Activated CD4-positive, alpha-beta T cell treated with anti-CD3 and anti-CD28 coated beads, Interleukin-2, Interleukin-6, amounts not matched to agents 100 ng/mL and 50 ng/mL, durations not matched to agents 16 hours and 8 hours (primary cell): ENCODE results near the gene AMER1.
"Not testable (repeated sequence)": the region's sequence is repeated elsewhere in the genome, so short reads cannot be mapped to it uniquely, and the experiment has no call there.

Source experiments
- DNase-seq: peaks from one replicate; pipeline ENCODE4 v3.0.0-alpha.2; 2020

AMER1 gene

DNA sequence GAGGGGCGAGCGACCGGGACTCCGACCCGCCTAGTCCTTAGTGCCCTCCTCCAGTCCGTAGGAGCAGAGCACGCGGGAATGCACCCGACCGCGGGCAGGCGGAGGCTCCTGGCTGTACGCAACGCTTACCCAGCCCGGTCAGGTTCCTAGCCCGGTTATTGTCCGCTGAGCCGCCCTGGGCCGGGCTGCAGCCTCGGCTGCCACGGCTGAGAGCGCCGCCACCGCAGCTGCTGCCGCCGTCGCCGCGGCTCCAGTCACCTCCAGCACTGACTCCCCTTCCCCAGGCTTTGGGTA is at the start of gene AMER1:
TSS of gene AMER1 (minus strand) at position 268 of the 294 bp plus-strand sequence. CDS start 12,422 bp downstream, outside the sequence.
- DNase-seq, result no peak

DNA sequence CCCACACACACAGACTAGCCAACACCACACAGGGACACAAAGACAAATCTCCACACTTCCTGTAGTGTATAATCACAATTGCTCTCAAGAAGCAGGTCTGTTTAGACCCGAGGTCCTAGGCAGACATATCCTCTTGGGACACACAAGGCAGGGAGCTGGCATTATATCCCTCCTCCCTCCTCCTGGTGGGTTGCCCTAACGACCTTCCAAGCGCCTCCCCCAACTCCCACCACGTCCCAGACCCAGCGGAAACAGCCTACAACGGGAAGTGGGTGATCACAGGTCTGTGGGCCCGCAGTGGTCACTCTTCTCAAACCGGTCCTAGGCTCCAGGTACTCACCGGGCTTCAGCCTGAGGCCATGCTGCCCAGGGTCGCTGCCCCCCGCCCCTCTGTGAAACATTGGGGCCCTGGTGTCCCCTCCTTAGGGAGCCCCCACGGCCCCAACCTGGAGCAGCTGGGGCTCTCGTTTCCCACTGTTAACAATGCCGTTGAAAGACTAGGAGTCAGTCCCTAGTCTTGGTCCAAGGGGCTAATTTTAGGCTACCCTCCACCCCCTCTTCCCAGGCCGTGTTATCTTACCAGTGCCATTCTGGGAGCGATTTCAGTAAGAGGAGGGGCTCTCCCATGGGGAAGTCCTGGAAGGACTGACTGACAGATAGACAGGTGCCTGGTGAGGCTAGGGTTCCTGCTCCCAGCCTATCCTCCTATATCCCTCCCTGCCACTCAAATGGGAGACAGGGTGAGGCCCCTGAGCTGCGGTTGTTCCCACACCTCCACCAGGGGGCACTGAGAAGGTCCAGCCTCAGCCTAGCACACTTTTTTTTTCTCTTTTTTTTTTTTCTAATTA is 24.8 kb upstream of the AMER1 start, which contains the start of gene ASB12:
TSS of gene ASB12 (minus strand) at position 485 of the 848 bp plus-strand sequence. CDS start 4,957 bp downstream, outside the sequence.
- DNase-seq, result no peak

DNA sequence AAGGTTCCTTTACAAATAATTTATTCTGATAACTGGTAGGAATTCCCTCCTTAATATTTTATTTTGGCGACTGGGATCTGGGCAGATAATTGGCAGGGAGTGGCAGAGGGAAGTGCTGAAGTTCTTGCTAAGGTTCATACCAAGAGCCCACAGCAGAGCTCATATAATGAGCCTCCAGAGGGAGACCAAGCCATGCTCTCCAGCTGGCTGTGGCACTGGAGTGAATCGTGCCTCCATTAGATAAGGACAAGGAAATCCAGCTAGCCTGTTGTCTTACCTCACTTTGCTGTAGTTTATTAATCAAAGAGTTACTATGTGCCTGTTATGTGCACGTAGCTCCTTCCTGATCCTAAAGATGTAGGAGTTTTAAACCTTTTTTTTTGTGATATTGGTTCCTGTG is 23.6 kb upstream of the AMER1 start:
- DNase-seq, result no peak

DNA sequence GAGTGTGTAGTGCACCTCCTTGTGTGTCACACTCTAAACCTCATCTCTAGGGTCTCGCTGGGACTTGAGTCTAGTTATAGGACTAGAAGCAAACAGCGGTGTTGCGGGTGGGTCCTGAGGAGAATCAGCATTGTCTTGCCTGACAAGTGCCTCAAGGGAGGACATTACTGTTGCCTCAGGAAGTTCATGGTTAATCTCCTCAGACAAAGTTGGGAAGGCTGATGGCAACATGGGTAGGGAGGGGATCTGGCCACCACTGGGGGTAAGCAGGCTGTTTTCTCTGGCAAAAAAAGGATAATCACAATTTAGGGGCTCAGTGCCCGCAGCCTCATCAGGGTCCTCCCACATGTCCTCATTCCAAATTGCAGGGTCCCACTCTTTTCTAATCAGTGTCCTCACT is 12.5 kb upstream of the AMER1 start:
- DNase-seq, result no peak

DNA sequence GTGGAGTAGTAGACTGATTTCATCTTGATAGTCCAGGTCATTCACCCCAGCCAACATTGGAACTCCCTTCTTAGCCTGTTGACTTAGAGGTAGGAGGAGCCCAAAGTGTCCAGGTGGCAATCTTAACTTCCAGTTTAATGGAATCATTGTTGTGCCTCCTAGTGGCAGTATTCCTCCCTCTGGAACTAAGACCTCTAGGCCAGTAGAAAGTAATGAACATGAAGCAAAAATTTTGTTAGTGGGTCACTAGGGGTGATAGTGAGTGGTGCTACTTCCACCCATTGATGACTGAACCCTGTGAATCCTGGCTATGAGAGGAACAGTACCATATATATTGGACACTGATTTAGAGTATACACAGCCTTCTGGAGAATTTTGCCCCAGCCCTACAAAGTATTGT is 8.5 kb upstream of the AMER1 start:
- DNase-seq, result not testable (repeated sequence)

DNA sequence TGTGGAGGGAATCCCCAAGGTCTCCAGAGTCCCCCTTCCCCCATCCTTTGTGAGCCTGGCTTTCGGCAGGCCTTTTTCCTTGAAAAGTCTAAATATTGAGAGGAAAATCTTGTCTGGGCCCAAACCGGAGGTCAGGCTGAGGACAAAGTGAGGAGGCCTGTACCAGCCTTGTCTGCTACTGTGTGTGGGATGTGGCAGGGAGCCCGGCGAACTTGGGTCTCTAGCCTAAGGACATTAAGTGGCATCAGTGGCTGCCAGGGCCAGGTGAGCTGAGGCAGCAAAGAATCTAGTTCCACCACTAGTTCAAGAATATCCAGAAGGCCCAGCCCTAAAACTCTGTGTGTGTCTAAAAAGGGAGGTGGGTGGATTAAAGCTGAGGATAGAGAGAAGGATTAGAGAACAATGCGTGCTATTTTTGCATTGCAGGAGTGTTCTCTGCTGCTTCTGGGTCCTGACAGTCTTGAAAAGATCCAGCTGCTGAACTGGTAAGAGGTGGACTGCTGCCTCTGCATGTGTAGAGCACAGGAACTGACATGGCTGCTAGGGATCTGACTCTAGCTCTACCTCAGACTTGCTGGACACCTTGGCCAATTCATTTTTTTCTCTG is 1.2 kb upstream of the AMER1 start:
- no peak for DNase-seq

DNA sequence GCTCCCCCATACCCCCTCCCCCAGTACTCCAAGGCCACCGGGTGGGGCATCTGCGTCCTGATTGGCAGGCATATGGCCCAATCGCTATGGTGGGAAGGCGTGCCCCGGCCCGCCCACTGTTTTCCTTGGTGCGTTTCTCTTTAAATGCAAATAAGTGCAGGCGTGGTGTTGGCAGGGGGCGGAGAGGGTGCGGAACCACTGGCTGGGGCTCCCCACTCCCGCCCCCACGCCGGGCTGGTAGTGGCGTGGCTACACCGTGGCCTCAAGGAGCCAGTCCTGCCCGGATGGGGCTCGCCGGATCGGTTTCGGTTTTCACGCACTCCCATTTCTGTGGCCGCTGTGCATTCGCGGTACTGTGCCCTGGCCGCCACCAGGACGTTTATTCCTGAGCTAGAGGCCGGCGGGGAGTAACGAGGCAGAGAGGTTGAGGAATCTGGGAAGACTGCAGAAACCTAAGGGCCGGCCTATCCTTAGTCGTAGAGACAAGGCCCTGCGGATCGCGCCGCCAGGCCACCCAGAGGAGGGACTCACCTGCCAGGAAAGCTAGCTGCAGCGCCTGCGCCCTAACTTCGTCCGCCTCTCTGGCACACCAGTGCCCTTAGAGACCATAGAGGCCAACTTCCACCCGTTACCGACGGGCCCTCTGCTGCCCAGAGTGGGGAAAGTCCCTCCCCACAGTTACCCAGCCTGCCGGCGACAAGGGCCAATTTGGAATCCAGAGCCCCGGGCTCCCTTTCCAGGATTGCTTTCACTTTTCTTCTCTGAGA is 410 bp upstream of the AMER1 start:
- peak; percentile 91 for DNase-seq

DNA sequence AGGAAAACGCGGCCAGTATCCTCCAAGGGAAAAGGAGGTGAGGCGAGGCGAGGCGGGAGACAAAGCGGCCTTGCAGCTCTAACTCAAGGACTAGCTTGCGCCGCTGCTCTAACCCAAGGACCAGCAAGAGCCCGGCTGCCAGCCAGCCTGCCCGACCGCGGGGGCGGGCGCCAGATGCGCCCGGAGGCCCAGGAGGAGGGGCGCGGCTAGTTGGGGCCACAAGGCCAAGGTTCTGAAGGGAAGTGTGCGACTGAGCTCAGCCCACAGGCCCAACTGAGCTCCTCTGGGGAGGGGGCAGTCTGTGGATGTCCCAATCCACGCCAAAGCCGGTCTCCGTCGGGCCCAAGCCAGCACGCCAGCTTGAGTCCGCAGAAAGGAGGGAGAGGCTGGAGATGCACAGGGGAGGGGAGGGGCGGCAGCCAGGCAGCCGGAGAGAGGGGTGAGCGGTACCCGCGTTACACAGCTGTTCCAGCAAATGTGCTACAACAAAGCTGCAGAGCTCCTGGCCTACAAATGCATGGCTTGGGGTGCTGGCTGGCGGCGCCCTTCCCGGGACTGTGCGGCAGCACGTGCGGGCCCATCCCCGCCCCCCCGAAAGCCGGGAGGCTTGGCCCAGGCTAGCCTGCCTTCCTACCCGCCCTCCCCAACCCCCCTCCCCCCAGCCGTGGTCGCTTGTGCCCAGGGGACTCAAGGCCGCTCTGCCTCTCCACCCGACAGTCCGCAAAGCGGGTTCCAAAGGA is 637 bp downstream of the AMER1 start:
- DNase-seq, result peak; percentile 16

DNA sequence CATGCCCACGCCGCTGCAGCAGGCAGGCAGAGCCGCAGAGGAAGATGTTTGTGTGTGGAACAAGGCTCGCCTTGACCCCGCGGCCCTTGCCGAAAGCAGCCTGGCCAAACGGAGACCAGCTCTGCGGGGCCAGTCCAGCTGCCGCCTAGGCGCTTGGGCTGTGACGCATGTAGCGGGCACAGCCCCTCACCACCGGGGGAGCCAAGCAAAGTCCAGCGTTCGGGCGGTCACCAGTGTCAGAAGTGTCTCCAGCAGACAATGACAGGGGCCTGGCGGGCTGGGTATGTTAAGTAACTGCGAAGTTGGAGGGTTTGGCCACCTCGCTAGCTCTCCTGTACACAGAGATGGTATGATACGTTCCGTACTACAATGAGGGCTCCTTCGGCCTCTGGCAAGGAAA is 1.3 kb downstream of the AMER1 start:
- DNase-seq, result no peak

DNA sequence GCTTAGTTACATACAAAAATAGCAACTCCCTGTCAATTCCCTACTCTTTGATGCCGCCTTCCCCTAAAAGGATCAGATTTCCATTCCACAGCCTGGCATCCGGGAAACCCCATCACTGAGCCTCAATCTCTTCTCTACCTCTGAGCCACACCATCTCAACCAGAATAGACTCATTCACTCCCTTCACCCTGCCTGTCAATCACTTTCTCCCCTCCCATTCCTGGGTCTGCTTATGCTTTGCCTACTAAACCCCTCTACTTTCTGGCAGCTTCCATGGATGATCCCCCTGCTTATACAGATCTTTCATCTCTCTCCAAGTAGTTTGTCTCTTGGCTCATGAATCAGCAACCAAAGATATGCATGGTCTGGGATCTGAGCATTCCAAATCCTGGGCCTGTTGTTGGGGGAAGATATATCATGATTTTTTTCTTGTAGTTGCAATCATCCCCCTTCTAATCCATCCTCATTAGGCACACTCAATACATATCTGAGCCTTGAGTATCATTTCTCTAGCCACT is 2.6 kb downstream of the AMER1 start:
- DNase-seq, result no peak

DNA sequence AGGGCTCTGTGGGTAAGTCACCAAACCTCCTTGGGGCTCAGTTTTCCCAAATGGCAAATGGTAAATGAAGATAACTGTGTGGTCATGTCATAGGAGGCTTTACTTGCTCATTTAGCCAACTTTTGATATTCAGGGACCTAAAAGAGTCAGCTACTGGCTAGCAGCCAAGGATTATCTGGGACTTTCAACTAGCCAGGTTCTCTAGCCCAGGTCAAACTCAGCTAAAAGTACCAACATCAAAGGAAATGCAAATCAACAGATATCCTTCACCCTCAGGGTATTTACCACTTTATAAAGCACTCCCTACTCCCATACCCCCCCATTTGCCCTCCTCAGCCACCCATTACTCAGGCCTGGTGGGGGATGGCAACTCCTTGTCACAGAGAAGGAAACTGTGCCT is 7.5 kb downstream of the AMER1 start:
- DNase-seq, result no peak

DNA sequence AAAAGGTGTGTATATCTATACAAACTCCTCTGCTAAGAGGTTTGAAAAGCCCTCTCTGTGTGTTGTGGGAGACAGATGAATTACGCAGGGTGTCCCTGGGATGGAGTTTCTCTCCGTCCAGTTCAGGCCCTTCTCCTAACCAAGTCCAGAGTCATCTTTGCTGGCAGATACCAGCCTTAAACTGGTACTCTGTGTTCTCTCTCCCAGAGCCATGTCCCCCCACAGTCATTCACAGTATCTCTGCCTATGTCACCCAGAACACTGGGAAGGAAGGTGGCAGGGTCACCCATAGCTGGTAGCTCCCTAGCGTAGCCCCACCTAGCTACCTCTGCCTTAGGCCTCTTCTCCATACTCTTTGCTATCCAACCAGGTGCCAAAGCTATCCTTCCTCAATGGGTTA is 8.9 kb downstream of the AMER1 start:
- DNase-seq, result no peak

DNA sequence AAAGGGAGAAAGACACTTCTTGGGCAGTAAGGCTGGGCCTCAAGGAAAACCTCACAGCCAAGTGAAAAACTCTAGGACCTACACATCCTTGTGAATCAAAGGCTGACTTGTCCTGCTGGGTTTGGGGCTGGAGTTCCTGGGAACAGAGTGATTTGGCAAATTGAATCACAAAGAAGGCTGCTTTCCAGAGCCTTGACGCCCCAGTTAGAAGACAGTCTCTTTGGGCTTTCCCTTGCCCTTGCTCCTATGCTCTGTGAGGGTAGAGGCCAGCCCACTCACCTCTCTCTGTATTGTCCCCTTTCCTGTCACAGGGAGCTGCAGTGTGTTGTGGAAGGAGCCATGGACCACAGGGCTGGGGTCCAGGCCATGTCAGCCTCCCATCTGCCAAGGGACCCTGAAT is 9.6 kb downstream of the AMER1 start:
- DNase-seq, result no peak

DNA sequence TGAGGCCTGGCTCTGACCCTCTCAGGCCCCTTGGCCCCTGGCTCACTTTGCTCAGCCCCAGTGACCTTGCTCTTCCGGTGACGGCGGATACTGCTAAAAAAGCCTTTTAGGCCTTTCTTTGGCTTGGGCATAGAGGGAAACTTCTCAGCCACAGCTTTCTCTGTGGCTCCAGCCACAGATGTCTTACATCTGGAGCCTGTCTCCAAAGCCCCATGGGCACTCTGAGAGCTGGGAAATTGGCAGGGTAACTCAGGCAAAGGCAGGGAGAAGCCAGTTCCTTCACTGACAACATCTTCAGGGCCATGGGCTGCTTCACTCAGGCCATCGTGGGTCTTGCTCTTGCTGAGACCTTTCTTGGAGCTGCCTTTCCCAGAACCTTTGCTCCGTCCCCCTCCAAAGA is 12.8 kb downstream of the AMER1 start:
- no peak for DNase-seq

DNA sequence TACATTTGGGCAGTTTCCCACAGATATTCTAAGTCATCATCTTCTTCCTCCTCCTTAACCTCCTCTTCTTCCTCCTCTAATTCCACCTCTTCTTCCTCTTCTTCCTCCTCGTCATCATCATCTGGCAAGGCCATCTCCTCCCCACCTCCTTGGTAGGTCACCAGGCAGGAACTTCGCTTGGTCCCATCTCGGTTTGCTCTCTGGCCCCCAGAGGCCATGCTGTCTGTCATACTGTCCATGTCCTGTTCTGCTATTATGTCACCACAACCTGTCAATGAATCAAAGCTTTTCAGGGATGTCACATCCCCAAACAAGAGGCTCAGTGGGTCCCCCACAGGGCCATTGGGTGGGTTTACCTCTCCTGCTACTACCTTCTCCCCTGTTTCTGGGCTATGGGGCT is 13.5 kb downstream of the AMER1 start:
- DNase-seq, result no peak

DNA sequence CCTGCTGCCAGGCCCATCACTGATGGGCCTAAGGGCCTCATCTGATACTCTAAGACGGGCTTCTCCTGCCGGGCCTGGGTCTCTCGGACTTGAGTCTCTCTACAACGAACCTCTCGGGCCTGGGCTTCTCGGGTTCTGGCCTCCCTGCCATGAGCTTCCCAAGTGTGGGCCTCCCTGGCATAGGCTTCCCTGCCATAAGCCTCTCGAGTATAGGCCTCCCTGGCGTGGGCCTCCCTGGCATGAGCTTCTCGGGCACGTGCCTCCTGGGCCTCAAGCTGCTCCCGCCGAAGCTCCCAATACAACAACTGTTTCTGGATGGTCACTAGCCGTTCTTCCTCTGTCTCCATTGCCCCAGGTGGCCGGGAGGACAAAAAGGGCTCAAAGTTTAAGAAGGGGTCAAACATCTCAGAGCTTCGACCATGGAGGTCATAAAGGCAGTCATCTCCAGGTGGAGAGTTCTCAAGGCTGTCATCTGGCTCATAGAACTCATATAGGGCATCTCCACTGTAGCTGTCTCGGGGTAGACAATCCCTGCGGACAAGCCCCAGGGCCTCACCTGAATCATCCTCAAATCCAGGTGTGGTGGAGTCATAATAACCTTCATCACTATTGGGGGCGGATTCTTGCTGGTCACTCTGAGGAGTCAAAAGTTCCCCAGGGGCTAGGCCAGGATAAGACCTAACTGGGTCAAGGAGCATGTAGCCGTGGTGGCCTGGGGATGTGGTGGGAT is 14.1 kb downstream of the AMER1 start:
- no peak for DNase-seq

DNA sequence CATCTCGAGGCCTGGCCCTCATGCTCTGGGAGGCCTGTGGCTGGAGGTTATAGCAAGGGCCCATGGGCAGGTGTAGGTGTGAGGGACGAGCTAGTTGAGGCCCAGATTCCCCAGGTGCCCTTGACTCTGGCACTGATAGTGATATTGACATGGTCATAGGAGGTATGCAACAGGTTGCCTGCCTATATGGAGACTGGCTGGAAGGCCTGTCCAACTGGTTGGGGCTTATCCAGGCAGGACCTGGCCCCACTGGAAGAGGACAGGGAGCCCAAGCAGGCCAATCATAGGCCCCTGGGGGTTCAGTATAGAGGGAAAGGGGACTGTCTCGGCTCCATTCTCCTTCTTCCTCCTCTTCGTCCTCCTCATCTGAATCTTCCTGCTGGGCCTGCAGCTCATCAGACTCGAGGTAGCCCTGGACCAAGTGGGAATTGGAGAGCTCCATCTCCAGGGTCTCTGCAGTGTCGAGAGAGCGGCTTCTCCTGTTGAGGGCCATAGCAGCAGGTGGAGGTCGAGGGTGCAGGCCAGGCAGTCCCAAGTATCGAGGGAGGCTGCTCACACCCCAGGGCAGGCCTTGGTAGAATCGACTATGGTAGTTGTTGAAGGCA is 15.3 kb downstream of the AMER1 start:
- DNase-seq, result no peak

DNA sequence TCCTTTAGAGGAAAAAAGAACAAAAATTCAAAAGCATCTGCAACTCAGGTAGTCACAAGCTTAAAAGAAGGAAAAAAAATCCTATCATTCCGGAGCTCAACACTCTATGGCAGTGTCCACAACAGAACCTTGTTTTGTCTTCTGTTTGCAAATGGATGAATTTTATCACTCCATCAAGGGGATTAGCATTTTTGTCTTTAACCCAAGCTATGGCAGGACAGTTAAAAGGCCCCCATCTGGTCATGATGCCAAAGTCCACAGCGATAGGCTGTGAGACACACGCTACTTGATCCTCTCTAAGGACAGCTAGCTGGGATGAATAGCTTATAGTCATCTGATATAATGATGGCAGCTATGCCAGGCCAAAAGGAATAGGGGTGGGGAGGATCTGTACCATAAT is 16.6 kb downstream of the AMER1 start:
- no peak for DNase-seq

DNA sequence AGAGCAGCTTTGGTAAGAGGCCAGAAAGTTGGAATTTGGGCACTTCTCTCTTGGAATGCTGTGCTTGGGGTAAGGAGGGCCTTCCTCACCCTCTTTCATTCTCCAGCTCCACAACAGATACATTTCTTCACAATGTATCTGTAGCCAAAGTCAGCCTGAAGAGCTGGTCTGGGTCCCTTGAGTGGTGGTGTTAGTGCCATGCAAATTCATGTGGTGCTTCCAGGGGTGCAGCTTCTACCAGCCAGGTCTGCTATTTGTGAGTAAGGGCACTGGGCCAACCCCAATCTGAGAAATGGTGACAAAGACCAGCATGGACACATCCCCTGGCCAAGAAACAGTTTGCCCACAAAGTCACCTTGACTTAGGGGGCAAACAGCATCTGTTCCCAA is 17.8 kb downstream of the AMER1 start:
- no peak for DNase-seq

DNA sequence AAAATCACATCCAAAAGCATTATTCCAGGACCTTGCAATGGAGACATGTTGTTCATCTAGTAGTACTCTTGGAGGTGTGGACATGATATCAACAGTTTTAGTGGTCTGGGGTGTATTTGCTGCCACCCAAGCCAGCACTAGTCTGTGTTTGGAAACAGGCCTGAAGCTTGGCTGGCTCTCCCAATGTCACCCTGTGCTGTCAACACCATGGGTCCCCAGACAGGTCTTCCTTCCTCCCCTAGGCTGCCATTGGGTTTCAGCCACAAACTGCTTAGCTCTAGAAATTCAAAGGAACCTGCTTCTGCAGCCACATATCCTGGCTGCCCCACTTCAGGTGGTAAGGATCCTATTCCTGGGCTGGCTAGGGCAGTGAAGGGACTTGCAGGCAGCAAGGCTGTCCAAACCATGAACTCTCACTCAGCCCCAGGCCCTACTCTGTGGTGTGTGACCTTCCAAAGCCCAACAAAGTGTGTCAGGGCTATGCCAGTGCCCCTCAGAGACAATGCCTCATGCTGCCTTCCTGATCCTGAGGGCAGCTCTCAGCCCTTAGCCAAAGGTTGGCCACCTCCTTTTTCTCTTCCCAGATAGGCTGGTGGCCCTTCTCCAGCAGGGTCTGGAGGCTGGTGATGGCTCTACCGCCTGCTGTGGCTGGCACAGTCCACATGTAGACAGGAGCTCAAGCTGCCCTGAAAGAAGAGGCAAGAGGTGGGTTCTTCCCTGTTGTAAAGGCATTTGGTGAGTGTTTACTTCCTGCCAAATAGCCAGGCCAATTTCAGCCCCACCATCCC is 18.3 kb downstream of the AMER1 start:
- DNase-seq, result no peak

DNA sequence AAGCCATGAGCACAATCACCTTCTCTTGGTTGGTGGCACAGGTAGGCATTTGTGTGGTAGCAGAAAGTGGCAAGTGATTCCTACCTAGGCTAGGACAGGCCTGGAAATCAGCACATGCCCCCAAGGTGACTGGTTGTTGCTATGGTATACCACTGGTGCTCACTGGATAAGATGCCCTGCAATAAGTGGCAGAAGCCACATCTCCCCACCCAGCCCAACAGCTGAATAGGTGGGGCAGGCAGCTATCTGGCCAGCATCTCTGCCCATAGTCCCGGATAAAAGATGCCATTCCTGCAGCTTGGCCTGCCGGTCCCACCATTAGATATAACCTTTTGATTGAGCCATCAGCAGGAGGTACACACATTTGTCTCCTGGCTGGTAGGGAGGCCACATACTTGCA is 21.1 kb downstream of the AMER1 start:
- no peak for DNase-seq
